HG03342 (cell line): ENCODE results near the gene TCF7.

Experiments
- ATAC-seq: cut with Tn5 transposase; IDR thresholded peaks from one replicate; pipeline ENCODE4 v1.9.1; 2021; ENCODE audit warnings: mild to moderate bottlenecking, moderate library complexity; ENCODE audit not compliant: unreplicated experiment

TCF7 gene

DNA sequence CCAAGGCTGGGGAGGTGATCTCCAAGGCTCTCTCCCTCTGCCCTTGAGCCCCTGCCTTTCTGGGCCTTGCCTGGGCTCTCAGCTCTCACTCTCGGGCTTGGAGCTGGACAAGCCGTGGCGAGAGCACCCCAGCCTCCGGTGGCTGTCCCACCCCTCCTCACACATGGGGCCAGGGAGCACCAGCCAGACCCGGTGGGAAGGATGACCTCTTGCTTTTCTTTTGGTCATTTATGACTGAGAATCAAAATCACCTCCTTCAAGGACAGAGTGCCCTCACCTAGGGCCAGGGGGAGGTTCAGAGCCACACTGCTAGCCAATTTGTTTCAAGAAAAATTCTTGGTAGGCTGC, 14.1 kb downstream of the TCF7 start:
- no peak for ATAC-seq

DNA sequence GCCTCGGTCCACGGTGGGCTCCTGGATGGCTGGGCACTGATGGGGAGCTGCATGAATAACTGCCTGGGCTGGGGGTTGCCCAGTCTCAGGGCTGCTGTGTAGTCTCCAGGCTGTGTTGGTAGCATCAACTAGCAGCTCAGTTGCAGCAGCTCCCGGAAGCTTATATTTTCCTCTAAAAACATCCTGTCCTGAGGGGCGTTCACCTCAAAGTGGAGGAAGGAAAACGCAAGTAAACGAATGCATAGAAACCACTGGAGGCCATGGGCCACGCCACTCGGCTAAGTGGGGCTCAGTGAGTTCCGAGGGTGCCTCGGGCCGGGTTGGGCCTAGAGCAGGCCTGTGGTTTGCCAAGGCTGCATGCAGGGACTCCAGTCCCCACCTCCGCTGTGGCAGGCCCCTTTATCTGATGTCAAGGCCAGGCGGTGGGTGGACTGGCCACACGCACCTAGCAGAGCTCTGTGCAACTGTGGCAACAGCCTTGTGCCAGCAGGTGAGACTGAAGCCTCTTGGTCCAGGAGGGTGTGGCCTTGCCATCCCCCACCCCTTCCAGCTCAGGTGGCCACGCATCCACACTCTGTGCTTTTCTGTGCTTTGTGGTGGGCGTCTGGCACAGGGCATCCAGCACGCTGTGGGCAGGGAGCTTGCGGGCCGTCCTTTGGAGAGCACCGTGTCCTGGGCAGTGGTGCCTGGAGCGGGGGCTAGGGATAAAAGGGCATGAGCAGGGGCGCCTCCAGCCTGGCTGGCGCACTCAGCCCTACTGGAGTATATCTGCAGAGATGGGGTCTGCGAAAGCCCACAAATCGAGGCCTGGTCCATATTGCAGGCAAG, 15.1 kb downstream of the TCF7 start:
- no peak for ATAC-seq

DNA sequence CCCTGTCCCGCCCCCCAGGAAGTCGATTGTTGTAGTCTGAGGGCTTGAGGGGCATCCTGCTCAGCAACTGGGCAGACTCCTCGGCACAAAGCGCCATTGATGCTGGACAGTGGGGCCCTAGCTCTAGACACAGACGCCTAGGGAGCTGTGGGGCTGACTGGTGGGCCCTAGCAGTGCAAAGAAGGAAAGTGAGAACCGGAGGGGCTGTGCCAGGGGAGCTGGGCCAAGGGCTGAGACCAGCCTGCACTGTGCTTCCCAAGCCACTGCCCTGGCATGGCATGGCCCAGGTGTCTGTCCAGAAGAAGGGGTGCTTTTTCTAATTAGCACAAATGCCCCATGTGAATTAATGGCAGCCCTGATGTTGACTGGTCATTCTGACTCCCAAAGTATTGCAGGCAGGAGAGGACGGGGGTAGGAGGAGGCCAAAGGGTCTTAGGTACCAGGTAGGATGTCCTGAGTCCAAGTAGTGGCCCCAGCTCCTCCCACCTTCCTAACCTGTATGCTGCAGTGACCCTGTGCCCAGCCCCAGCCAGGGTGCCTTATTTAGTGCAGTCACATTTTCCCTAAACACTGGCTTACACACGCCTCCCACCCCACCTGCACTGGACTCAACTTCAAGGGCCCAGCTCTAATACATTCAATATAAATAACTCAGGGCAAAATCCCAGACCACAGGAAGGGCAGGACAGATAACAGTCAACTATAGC, 15.9 kb downstream of the TCF7 start:
- no peak for ATAC-seq

DNA sequence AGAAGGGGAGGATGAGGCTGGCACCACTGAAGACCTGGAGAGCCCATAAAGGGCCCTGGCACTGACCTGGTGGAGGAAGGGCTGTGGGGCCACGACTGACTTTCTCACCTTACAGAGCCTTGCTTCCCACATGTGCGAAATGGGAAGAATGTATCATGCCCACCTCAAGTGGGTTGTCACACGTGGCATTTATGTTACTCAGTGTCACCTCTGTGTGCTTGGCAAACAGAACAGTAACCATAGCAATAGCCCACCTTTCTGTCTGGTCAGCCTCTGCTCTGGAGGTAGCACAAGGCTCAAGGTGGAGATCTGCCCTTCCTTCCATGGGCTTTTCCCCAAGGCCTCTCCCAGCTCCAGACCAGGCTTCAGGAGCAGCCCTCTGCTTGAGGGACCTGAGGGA, 16.7 kb downstream of the TCF7 start:
- no peak for ATAC-seq

DNA sequence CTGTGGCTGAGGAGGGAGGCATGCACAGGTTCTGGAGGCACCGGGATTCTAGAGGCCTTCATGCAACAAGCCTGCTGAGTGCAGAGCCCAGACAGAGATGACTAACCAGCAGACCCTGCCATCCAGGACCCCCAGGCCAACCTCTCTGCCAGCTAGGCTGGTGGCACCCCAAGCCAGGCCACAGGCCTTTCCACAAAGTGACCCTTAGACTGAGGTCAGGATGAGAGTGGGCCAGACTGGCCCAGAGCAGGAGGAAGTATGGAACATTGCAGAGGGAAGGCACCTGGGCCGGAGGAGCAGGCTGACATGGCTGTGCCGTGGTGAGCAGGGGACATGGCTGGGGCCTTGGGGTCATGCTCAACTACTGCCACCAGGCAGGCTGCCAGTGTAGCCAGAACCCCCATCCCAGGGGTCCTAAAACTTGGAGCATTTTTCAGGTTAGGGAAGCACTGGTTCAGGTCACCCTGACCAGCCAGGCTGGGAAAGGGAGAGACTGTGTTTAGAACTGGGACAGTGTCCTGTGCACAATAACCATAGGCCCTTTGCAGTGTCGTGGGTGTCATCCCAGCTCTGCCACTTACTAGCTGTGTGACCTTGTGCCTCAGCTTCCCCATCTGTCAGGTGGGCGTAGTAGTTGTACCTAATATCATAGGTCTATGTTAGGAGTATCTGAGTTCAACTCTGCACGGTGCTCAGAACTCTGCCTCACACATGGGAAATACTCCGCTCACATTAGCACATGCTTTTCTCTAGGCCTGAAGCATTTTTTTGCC, 17.3 kb downstream of the TCF7 start:
- no peak for ATAC-seq

DNA sequence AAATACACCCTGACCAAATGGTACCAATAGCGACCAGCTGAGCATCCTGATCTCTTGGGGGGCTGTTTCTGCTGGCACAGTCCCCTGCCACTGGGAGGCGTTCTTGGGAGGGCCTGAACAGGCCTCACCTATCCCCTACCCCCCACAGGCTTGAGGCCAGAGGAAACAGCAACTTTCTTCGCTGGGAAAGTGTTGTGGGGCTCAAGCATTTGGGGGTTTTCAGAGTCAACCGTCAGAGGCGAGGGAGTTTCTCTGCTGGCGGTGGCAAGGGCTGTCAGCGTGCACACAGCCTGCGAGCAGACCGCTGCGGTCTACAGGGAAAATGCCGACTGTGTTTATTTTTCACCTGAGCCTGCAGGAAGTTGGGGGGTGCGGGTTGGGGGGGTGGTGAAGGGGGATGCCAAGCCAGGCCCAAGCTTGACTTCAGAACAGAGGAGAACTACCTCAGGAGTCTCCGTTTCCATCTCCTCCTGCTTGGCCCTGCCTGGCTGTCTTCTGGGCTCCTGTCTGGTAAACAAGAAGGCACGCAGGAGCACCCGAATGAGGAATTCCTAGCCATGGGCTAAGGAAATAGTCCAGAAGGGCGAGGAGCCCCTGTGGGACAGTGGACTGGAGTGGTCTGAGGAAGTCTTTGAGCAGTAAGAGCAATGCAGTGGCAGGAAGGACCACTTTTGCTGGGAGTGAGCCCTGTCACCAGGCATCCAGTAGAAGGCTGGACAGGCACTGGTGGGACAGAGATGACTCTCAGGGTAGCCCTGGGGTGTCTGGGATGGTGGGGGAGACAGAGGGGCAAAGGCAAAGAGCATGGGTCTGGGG, 18.1 kb downstream of the TCF7 start:
- ATAC-seq, result no peak

DNA sequence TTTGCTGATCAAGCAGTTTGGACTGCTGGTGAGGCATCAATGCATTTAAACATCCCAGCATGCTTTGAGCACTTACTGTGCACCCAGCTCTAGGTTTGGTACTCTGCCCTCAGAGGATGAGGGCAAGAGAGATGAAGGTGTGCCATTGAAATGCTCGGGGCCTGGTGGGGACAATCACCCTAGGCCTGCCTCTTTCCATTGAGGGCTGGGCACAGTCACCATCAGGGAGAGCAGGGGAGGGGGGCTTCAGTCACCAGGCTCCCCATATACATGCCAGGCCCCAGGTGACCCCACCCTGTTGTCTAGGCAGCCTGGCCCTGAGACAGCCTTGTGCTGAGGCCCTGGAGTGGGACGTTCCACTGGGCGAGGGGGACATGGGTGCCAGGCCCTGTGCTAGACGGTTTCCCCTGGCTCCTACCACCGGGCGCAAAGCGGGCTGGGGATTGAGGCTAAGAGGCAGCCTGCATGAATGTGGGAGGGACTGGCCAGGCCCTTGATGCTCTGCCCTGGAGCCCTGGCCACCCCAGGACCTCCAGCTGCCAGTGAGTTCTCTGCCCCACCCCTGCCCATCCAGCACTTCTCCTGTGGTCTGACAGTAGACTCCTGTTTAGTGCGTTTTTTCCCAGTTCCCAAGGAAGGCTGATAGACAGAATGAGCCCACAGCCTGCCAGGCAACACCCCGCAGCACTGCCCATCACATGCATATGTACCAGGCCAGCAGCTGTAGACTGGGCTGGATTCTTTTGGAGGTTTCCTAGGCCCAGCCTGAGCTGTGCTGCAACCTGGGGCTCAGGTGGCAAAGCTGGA, 18.9 kb downstream of the TCF7 start:
- ATAC-seq, result no peak

DNA sequence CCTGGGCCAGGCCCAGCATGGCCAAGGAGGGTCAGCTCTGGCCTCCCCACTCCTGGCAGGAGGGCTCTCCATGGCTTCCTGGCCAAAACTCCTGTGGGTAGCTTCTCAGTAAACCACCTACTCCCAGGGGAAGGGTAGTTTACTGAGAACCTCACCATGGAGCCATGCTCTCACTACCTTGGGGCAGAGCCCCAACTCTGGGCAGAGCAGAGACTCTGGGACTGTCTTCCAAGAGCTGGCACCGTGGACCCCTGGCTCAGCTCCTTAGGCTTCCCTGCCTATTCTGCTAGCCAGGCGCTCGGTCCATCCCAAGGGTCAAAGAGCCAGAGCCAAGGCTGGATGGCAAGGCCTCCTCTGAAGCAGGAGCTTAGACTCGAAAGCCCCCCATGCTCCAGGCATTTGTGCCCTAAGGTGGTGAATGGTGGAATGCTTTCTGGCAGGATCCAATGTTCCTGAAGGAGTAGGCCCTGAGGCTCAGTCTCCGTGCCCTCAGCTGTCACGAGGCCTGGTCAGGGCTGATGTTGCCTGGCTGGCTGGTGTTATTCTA, 19.6 kb downstream of the TCF7 start:
- no peak for ATAC-seq

DNA sequence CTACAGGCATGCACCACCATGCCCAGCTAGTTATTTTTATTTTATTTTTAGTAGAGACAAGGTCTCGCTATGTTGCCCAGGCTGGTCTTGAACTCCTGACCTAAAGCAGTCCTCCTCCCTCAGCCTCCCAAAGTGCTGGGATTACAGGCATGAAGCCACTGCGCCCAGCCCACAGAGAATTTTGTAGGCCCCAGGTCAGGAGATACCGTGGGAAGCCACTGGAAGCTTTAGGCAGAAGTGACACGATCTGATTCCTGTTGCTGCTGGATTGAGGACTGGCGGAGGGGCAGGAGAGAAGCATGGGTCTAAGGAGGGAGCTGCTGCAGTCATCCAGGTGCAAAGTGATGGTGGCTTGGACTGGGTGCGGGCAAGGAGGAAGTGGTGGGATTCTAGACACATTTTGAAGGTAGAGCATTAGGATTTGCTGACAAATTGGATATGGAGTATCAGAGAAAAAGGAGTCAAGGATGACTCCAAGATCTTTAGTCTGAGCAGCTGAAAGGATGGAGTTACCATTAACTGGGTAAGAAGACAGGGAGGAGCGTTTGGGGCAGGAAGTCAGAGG, 20.7 kb downstream of the TCF7 start:
- no peak for ATAC-seq

DNA sequence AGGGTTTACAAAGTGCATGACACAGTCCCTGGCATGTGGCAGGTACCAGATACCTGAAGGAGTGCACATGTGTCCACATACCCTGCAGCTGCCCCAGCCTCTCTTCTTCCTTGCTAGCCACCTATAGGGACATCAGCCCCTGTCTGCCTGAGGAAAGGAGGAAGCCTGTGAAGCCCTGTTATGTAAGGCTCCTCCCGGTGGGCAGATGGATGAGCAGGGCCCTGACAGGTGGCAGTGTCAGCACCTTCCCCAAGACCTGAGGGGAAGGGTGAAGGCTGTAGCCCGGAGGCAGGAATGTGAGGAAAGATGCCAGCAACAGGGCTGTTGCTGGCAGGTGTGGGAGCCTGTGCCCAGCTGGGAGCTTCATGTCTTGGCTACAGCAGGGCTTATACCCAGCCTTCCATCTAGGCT, 21.7 kb downstream of the TCF7 start:
- no peak for ATAC-seq

DNA sequence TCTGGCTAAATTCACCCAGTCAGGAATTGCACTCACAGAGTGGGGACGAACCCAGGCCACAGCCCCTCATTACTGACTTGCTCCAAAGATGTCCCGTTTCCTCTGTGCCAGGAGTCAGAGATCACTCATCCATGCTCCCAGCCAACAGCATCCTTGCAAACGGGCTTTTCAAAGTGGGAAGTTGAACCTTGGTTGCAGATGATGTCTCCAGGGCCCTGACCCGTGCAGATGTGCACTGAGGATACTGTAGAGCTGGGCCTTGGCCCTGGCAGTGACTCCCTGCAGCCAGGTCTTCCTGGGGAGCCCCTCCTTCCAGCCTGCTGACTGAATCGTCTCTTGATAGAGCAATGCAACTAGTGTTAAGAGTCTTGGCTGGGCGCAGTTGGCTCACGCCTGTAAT, 22.3 kb downstream of the TCF7 start:
- no peak for ATAC-seq

DNA sequence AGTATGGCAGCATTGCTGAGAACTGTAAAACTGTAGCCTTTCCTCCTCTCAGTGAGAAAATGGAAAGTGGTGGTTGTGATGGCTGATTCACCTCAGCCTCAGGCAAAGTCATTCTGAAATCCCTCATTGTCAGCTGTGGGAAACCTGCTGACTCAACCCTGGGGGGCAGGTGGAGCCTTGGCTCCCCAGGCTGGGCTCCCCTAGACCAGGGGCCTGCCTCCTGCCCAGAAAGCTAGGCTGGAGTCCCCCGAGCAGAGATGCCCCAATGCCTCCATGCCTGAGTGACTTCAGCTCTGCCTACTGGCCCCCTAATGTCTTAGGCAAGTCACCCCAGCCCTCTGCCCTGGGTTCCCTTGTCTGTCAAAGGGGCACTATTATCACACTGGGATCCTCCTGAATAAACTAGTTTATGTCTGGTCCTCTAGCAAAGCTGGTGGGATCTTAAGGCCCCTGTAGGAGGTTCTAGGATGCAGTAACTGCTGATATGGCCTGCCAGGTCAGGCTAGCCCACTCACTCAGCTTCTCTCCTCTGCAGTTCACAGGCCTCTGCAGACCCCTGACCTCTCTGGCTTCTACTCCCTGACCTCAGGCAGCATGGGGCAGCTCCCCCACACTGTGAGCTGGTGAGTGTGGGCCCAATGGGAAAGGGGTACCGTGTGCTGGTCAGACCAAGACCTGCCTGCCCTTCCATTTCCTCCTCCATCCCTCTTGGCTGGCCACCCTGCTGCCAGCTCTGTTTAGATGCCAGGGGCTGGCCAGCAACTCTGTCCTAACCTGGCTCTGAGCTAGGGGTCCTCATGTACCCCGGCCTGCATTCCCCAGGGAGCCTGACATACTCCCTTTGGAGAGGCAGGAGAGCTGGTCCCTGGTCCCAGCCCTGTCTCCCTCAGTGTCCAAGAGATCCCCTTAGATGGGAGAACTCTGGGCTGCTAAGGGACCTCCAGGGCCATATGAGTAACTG, 24.2 kb downstream of the TCF7 start:
- peak; percentile 65 for ATAC-seq

DNA sequence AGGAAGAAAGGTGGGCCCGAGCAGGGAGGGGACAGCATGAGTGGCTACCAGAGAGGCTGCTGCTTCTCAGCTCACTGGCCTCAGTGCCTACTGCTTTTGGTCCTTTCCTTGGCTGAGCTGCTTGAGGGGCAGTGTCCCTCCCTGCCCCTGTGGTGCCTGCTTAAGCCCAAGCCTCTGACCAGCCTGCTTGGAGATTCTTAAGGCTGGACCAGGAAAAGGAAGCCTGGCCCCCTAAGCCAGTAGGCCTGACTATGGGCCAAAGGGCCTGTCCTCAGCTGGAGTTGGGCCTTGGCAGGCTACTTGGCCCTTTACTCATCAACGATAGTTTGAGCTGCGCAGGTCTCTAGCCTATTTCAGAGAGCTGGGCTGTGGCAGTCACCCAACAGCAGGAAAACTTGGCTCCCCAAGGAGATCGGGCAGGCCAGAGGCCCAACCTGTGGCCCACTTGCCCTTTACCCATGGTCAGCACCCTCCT, 24.9 kb downstream of the TCF7 start:
- no peak for ATAC-seq

DNA sequence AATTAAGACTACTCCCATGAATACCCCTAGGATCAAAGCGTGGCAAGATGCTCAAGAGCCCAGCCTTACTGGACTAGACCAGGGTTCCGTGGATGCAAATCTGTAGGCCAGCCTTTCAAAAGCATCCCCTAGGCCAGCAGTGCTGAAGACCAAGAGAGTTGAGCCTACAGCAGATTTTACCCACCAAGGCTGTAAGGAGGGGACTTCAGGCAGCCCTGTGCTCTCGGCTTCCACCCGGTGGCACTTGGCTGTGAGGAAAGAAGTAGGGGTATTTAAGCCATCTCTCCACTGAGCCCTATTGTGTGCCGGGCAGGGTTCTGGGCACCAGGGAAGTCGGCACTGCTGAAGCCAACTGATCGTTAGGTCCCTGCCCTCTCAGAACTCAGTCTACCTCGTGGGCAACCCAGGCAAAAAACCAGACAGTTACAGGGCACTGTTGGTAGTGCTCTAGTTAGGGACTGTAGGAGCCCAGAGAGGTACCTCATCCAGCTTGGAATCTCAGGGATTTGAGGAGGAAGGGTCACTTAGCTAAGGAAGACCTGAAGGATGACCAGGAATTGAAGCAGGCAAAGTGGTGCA, 25.5 kb downstream of the TCF7 start:
- no peak for ATAC-seq

DNA sequence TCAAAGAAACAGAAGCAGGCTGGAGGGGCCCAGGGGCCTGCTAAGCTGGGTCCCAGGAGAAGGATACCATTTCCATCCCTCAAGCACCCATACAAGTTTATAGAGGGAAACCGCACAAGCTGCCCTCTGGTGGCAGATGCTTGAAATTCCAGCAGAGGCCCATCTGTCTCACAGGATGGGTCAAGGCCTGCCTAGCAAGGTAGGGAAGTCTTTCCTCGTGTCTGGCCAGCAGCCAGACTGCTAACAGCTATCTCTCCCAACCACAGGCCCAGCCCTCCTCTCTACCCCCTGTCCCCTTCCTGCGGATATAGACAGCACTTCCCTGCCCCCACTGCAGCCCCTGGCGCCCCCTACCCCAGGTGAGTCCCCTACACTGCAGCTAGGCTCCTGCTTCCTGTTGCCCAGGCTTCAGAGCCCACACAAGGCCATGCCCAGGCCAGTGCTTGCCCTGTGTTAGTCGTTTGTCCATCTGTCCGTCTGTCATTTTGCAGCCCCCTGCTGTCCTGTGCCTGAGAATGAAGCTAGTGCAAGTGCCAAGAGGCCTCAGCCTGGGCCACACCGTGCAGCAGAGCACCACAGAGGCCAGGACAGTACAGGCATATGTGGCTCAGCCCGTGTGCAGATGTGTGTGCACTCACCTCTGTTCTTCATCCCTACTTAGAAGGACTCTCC, 26.2 kb downstream of the TCF7 start:
- peak; percentile 39 for ATAC-seq

DNA sequence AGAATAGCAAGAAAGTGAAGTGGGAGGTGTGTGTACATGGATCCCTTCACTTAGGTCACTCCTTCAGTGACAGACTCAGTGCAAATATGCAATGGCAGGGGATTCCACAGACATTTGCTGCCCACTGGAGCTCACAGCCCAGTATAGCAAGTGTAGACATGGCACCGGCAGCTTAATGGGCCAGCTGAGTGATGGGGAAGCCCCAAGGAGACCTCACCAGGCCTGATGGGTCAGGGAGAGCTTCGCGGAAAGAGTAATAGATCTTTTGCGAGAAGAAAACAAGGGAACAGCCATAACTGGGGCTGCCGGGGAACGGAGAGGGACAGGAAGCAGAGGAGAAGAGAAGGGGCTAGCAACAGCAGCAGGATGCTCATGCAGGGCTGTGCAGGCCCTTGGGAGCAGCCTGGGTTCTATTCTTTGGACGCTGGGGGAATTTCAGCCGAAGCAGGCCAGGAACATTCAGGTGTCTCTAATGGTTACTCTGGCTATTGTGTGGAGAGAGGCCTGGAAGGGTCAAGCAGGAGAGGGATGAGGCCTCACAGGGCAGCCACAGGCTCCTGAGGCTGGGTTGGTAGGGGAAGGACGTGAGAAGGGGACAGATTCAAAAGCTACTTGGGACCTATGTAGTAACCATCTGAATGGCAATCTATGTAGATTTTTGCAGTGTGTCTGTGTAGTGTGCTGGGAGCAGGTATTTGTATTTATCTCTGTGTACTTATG, 27.0 kb downstream of the TCF7 start:
- no peak for ATAC-seq

DNA sequence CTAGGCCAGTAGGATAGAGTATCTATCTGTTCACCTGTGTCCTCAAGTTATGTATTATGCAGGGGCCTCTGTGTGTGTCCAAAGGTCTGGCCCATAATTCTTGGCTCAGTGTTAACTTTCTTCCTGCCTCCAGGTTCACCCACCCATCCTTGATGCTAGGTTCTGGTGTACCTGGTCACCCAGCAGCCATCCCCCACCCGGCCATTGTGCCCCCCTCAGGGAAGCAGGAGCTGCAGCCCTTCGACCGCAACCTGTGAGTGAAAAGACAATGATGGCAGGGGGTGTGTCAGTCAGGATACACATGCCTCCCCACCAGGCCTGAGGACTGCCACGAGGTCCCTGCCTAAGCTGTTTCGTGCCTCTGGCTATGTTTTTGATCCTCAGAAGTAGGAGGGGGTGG, 27.6 kb downstream of the TCF7 start:
- no peak for ATAC-seq
